SK-N-SH treated with all-trans-retinoic acid at 6 μM for 48 hours (cell line): ENCODE measurements around the gene POU2AF2.

ENCODE experiments used
- ARNTL ChIP-seq: fragments of 450-650 bp; formaldehyde crosslinking; IDR thresholded peaks from 2 replicates; pipeline ENCODE4 v1.5.0; 2020; ENCODE audit warnings: low read depth, mild to moderate bottlenecking, moderate library complexity, borderline replicate concordance
- OSR1 ChIP-seq: fragments of 250-450 bp; sonication (Bioruptor Pico); IDR thresholded peaks from 2 replicates; pipeline ENCODE4 v1.8.0; 2022; ENCODE audit warnings: moderate library complexity, mild to moderate bottlenecking, inconsistent platforms
- RARB ChIP-seq: fragments of 250-450 bp; sonication (Bioruptor Pico); IDR thresholded peaks from 2 replicates; pipeline ENCODE4 v1.8.0; 2021; ENCODE audit warnings: mild to moderate bottlenecking, moderate library complexity
- TOX ChIP-seq: fragments of 250-450 bp; sonication (Bioruptor Pico); IDR thresholded peaks from 2 replicates; pipeline ENCODE4 v1.8.0; 2021; ENCODE audit warnings: mild to moderate bottlenecking, moderate library complexity, borderline replicate concordance
- ZFP30 ChIP-seq: fragments of 450-650 bp; formaldehyde crosslinking; IDR thresholded peaks from 2 replicates; pipeline ENCODE4 v1.5.0; 2022; ENCODE audit warnings: mild to moderate bottlenecking, moderate library complexity
- TF ChIP-seq, protein P1 (sequence below): fragments of 250-450 bp; sonication (Bioruptor Pico); IDR thresholded peaks from 2 replicates; pipeline ENCODE4 v1.8.0; 2021; ENCODE audit warnings: low read depth, mild to moderate bottlenecking, moderate library complexity, borderline replicate concordance

DNA sequence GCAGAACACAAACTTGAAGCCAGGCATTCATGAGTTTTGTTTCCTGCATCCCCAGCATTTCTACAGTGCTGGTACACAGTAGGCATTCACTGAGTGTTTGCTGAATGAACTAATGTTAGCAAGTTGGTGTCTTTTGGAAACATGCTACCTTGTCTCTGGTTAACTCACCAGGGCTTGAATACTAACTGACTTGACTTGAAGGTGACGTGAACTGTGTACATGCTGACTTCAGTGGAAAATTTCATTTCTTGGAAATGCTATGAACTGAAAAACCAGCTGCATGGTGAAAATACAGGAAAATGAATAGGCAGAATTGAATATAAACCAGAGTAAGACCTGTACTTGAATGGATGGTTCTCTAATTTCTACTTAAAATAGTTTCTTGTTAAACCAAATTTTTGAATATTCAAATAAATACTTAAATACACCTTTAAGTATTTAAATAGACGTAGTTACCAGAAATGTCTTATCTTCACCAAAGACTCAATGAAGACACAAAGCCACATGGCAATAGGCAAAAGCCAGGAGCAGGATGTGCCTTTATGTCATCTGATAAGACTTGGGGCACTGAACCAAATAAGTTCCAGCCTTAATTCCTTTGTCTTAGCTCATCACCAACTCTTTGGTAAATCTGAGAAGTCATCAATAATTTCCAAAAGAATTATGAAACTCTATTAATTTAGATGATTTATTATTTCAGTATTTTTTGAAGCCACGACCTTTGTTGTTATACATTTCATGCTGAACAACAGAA, 39.7 kb upstream of the POU2AF2 start:
- TF ChIP-seq OSR1 (CRISPR knock-in tag), result no peak
- TF ChIP-seq, protein P1, sequence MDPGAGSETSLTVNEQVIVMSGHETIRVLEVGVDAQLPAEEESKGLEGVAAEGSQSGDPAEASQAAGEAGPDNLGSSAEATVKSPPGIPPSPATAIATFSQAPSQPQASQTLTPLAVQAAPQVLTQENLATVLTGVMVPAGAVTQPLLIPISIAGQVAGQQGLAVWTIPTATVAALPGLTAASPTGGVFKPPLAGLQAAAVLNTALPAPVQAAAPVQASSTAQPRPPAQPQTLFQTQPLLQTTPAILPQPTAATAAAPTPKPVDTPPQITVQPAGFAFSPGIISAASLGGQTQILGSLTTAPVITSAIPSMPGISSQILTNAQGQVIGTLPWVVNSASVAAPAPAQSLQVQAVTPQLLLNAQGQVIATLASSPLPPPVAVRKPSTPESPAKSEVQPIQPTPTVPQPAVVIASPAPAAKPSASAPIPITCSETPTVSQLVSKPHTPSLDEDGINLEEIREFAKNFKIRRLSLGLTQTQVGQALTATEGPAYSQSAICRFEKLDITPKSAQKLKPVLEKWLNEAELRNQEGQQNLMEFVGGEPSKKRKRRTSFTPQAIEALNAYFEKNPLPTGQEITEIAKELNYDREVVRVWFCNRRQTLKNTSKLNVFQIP (CRISPR knock-in tag), result no peak
- no peak for TF ChIP-seq RARB (CRISPR knock-in tag)
- TF ChIP-seq TOX (CRISPR knock-in tag), result no peak
- TF ChIP-seq ARNTL, result no peak
- TF ChIP-seq ZFP30 (CRISPR knock-in tag), result no peak
